NCI-H1092 treated with DMSO at 0.1 percent for 48 hours (cell line): ENCODE measurements around the gene PCNX3.
"Not testable (repeated sequence)": the region's sequence is repeated elsewhere in the genome, so short reads cannot be mapped to it uniquely, and the experiment has no call there.

Source experiments
- DNase-seq: peaks from one replicate; lab custom pipeline; 2025; lab: John Stamatoyannopoulos, UW

Gene PCNX3

GRCh38 chr11:65620666-65621065 is 5.1 kb downstream of the PCNX3 start:
- DNase-seq = no peak

- DNase-seq = no peak
Measured at GRCh38 chr11:65621460-65621859, 5.9 kb downstream of the PCNX3 start.

GRCh38 chr11:65622011-65622410 is 6.4 kb downstream of the PCNX3 start:
- DNase-seq = no peak

GRCh38 chr11:65623177-65623576 is 7.6 kb downstream of the PCNX3 start:
- no peak for DNase-seq

DNA sequence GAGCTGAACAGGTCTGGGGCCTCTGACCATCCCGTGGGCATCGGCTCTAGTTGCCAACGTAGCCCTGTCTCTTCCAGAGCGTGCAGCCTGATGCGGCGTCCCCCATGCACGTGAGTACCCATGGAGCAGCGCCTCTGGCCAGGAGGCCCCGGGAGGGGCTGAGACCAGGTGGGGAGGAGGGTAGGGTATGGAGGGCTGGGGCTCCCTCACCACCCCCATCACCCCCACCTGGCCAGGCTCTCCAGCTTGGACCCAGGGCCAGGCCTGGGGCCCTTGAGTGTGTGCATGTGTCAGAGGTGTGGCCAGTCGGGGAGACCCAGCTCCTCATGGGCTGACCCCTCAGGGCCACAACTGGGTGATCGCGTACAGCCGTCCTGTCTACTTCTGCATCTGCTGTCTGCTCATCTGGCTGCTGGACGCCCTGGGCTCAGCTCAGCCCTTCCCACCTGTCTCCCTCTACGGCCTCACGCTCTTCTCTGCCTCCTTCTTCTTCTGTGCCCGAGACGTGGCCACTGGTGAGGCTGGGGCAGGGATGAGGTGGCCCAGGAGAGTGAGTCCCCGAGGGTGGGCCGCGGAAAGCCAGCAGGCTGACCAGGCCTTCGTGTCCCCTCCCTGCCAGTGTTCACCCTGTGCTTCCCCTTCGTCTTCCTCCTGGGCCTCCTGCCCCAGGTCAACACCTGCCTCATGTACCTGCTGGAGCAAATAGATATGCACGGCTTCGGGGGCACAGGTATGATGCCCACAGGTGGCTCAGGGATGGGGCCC is 8.5 kb downstream of the PCNX3 start:
- DNase-seq = no peak

DNA sequence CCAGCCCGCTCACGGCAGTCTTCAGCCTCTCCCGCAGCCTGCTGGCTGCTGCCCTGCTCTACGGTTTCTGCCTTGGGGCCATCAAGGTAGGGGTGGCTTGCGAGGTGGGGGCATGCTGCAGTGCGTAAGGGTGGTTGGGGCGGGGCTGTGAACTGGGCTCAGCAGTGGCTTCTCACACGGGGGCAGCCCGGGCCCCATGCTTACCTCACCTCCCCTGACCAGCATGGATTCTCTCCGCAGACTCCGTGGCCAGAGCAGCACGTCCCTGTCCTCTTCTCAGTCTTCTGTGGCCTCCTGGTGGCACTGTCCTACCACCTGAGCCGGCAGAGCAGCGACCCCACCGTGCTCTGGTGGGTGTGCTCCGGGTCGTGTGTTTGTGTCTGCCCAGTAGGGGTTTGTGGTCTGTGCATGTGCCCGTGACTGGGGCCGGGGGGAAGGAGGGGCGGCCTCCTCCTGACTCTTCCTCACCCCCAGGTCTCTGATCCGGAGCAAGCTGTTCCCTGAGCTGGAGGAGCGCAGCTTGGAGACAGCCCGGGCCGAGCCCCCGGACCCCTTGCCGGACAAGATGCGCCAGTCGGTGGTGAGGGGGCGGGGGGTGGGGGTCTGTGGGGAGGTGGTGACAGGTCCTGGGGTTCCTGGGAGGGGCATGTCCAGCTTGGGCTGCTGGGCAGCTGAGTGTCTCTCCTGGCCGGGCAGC is 9.5 kb downstream of the PCNX3 start:
- DNase-seq = no peak

GRCh38 chr11:65625628-65626342 is 10.2 kb downstream of the PCNX3 start:
- DNase-seq = peak; percentile 40

- no peak for DNase-seq
Measured at GRCh38 chr11:65627202-65627601, 11.6 kb downstream of the PCNX3 start.

GRCh38 chr11:65629579-65629978 is 14.0 kb downstream of the PCNX3 start:
- DNase-seq = no peak

DNA sequence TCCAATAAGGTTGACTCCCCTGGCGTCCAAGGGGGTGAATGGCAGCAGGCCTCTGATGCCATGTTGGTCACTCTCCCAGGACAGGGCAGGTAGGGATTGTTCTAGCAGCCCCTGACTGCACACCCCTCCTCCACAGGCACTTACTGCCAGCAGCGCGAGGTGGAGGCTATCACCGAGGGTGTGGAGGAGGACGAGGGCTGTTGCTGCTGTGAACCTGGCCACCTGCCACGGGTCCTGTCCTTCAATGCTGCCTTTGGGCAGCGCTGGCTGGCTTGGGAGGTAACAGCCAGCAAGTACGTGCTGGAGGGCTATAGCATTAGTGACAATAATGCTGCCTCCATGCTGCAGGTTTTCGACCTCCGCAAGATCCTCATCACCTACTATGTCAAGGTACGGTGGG is 14.6 kb downstream of the PCNX3 start:
- no peak for DNase-seq

DNA sequence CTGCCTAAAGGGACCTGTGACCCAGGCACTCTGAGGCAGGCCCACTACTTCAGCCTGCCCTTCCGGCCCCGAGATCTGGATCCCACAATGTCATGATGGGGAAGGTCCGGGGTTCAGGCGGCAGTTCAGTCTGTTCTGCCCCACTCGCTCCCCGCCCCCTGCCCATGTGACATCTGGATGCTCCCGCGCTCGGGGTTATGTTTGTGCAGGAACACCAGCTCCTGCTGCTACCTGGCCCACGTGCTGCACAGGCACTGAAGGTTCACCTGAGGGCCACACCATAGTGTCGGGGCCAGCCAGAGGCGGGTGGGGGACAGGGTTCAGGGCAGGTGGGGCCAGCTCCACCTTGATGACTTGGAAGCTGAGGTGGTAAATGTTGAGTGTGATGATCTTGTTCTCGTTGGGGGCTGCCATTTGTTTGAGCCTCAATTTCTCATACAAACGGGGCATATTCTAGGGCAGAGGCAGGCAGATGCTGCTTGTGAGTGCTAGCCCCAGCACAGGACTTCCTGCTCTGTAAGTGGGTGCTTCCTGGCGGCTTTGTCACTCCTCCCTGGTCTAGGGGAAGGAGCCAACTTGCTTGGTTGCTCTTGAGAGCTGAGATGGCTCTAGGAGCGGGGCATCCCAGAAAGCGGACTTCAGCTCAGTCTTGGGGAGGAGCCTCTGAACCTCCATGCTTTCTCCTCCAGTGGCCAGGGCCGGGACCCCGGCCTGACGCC is 18.0 kb downstream of the PCNX3 start:
- DNase-seq = no peak

DNA sequence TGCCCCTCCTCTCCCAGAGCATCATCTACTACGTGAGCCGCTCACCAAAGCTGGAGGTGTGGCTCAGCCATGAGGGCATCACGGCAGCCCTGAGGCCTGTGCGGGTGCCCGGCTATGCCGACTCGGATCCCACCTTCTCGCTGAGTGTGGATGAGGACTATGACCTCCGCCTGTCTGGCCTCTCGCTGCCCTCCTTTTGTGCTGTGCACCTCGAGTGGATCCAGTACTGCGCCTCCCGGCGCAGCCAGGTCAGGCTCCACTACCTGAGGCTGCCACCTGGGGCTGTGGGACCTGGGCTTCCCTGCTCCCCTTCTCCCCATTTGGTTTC is 18.5 kb downstream of the PCNX3 start:
- DNase-seq = no peak

- no peak for DNase-seq
Measured at GRCh38 chr11:65634440-65634839, 18.9 kb downstream of the PCNX3 start.

DNA sequence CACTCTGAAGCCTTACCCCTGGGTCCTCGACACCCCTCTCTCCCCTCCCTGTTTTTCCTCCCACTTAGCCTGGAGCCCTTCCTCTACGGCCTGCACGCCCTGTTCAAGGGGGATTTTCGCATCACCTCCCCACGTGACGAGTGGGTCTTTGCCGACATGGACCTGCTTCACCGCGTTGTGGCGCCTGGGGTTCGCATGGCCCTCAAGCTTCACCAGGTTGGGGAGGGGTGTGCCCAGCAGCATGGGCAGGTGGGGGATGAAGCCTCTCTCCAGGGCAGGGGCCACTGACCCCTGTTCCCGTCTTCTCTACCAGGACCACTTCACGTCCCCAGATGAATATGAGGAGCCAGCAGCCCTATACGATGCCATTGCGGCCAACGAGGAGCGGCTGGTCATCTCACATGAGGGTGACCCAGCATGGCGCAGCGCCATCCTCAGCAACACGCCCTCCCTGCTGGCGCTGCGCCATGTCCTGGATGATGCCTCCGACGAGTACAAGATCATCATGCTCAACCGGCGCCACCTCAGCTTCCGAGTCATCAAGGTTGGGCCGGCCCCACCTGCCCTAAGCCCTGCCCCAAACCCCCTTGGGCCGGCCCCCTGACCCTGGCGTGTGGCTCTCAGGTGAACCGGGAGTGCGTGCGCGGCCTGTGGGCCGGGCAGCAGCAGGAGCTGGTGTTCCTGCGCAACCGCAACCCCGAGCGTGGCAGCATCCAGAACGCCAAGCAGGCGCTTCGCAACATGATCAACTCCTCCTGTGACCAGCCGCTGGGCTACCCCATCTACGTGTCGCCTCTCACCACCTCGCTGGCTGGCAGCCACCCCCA is 19.5 kb downstream of the PCNX3 start:
- no peak for DNase-seq

- DNase-seq = no peak
Measured at GRCh38 chr11:65636108-65637031, 20.8 kb downstream of the PCNX3 start.

GRCh38 chr11:65637032-65637557 is 21.5 kb downstream of the PCNX3 start:
- DNase-seq = no peak

- DNase-seq = peak; percentile 65
Measured at GRCh38 chr11:65637794-65638419, 22.3 kb downstream of the PCNX3 start, which contains the start of gene SIPA1. TSS of gene SIPA1 (plus strand) at chr11:65638101. CDS start at chr11:65640922, 2,821 bp downstream.

DNA sequence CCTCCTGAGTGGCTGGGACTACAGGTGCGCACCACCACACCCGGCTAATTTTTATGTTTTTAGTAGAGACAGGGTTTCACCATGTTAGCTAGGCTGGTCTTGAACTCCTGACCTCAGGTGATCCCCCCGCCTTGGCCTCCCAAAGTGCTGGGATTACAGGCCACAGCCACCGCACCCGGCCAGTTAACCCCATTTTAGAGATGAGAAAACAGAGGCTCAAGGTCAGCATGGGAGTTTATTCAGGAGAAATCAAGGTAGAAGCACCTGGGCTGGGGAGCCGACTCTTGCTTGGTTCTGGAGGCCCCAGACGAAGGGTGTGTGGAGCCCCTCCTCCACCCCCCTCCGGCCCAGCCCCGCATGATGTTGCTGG is 23.6 kb downstream of the PCNX3 start:
- DNase-seq = not testable (repeated sequence)

GRCh38 chr11:65639623-65640482 is 24.3 kb downstream of the PCNX3 start:
- no peak for DNase-seq
